GM13976 (cell line): ENCODE measurements around the gene GNG3.

Experiments
- DNase-seq: peaks from one replicate; pipeline ENCODE4 v3.0.0; 2012; ENCODE audit warnings: low spot score
- in situ Hi-C: fragments of 300-500 bp; cut with MboI; formaldehyde crosslinking; loops from one replicate; pipeline ENCODE4 v1.12.0; 2022; ENCODE audit warnings: low sequenced_read_pairs, mixed read lengths, inconsistent platforms; ENCODE audit not compliant: unreplicated experiment
- TF ChIP-seq, protein P1 (sequence below): IDR thresholded peaks from 2 replicates; pipeline ENCODE4 v1.5.1; 2012; ENCODE audit warnings: borderline replicate concordance, mild to moderate bottlenecking; ENCODE audit not compliant: insufficient read depth; ENCODE audit errors: extremely low read depth, missing control alignments, control extremely low read depth

GNG3 gene

DNA sequence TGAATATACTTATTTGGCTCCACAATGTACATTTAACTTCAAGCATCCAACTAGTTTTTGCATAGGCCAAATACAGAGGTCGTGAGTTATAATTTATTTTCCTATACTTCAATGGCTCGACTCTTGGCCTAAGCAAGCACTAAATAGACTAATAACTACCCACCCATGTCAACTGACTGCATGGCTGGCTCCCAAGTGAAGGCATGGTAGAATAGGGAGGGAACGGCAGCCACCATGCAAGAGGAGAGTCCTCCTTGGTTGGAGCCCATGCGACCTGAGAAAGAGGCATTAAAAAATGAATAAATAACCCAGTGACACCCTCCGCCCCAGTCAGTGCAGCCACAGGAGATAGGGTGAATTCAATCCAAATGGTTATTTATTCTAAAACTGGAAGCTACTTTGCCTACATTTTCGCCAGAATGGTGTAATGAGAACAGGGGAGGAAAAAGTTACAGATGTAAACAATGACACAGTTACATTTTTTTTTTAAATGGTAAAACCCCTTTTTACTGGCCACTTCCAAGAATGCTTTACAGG, 4.9 kb downstream of the GNG3 start:
- no peak for DNase-seq
- in situ Hi-C loops = no loop called here
- TF ChIP-seq, protein P1, sequence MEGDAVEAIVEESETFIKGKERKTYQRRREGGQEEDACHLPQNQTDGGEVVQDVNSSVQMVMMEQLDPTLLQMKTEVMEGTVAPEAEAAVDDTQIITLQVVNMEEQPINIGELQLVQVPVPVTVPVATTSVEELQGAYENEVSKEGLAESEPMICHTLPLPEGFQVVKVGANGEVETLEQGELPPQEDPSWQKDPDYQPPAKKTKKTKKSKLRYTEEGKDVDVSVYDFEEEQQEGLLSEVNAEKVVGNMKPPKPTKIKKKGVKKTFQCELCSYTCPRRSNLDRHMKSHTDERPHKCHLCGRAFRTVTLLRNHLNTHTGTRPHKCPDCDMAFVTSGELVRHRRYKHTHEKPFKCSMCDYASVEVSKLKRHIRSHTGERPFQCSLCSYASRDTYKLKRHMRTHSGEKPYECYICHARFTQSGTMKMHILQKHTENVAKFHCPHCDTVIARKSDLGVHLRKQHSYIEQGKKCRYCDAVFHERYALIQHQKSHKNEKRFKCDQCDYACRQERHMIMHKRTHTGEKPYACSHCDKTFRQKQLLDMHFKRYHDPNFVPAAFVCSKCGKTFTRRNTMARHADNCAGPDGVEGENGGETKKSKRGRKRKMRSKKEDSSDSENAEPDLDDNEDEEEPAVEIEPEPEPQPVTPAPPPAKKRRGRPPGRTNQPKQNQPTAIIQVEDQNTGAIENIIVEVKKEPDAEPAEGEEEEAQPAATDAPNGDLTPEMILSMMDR = no peak

DNA sequence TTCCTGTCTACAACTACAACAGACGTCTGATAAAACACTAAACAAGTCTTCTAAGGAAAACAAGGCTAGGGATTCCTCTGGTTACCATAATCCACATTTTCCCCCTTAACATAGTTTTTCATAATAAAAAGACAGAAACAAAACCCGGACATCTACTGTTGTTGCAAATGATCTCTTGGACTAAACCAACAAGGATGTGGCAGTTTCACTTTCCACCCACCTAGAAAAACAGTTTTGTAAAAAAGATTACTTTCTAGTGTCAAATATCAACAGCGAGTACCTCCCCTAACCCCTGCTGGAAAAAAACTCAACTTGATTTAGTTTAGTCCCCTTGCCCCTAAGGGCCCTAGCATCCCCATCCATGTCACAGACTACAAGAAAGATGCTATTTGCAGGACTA, 5.4 kb downstream of the GNG3 start:
- TF ChIP-seq, protein P1 = no peak
- no peak for DNase-seq

DNA sequence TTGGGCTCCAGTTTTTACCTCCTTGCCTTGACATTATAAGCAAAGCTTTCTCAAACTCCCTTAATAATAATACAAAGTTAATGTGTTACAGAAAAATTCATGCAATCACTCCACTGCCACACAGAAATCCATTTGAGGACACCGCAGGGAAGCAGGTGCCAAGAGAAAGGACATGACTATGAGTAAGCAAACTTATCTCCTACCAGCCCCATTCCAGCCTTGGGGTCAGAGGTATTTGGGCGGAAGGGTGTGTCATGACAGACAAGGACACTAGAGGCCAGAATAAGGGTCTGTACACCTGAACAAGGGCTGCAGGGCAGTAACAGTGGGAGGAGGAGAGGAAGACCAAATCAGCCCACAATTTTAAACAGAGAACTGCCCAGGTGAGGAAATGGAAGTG, 5.9 kb downstream of the GNG3 start:
- DNase-seq = no peak

More for the DNA sequence above, 5.4 kb downstream of the GNG3 start:
- in situ Hi-C loops = no loop called here

DNA sequence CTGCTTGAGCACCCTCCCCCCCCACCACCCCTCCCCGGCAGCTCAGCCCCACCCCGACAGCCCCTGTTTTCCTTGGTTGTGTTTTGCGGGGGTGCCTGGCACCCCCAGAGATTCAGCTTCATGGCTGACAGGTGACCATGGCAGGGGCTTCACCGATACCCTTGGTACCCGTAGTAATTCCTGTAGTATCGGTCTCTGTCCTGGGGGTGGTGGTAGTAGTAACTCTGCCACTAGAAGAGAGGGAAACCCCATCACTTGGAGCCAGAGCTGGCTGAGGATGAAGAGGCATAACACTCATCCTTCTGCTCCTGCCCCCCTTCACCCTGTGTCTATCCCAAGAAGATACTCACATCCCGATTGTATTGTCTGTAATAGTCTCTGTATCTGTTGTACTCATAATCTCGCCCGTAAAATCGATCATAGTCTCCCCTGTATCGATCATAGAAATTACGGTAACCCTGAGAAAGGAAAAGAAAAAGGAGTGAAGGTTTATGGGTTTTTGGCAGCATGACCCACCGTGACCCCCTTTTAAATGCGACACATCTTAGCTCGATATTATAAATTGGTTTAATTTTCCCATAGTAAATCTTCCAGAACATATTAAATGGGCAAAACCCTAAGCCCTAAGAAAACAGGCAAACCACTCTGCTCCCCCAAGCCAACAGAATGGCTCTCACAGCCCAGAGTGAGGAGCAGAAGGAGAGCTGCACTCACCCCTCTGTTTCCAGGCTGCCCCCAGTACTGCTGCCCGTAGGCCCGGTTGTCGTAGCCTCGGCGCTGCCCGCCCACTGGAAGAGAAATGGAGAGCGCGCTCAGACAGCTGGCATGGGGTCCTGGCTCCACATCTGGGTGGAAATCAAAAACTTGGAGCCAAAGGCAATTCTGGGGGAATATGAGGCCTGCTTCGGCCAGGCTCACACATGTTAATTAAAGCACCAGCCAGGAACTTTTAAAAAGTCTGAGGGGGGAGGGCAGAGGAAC, 8.0 kb downstream of the GNG3 start:
- TF ChIP-seq, protein P1 = no peak
- DNase-seq = no peak
- in situ Hi-C loops = no loop called here

More for the DNA sequence above, 5.9 kb downstream of the GNG3 start:
- TF ChIP-seq, protein P1 = no peak
- in situ Hi-C loops = no loop called here

DNA sequence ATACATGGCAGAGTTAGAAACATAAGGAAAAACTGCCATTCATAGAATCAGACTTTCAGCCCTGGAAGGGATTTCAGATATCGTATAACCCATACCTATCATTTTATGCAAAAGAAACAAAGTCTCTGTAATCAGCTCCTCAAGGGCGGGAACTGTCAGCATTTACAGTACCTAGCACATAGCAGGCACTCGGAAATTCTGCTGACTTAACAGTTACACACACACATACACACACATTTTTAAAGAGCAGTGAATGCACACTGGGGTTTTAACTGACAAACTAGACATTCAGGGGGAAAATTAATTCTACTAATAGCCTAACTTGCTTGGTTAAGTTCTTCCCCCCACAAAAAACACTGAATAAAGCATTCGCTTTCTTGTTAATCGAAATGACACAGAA, 8.7 kb downstream of the GNG3 start:
- no peak for DNase-seq
- TF ChIP-seq, protein P1 = no peak
- in situ Hi-C loops = no loop called here

DNA sequence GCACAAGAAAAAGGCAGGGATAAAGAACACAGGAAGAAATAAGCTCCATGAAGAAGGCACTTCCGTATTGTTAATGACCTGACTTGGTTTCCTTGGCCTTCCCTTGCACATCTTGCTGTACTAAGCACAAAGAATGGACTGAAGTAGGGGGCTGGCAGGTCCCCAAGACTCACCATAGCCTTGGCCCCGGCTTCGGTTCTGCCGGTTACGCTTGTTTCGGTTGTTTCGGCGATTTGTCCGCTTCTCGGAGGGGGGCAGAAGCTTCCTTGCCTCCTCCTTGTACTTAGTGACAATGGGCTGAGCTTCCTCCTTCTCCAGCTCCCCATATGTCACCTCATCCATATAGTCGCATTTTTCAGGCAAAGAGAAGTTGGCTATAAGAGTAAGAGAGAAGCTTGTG, 9.3 kb downstream of the GNG3 start:
- no peak for DNase-seq
- TF ChIP-seq, protein P1 = no peak

More for the DNA sequence above, 9.3 kb downstream of the GNG3 start:
- in situ Hi-C loops = no loop called here
